HCT116 (cell line): ENCODE measurements around the gene ABCC1. TPM values are rescaled to one million over a fixed set of nuclear protein-coding genes. Genes with fewer than 3 reads are reported as not detected.

Experiments used
- ATAC-seq: fragments of 200-7000 bp; cut with Tn5 transposase; 2 replicates; pipeline ENCODE4 v1.9.1; 2020; ENCODE audit warnings: mild to moderate bottlenecking, moderate library complexity
- BruUV-seq: library from RNA; stranded (reverse); fragments of 400-500 nt; replicated peaks from 2 replicates; lab custom pipeline; 2021; lab: Mats Ljungman, UMichigan
- CTCF ChIA-PET: fragments of 300-600 bp; sonication (Branson Sonifier 250); formaldehyde crosslinking; loops from one replicate; lab custom pipeline; 2021; ENCODE audit warnings: antibody characterized with exemption; lab: Charles Lee
- POLR2A ChIA-PET: fragments of 300-600, 350-600 bp; sonication (Branson Sonifier 250); formaldehyde crosslinking; loops from one replicate; lab custom pipeline; 2021; ENCODE audit warnings: antibody characterized with exemption; lab: Charles Lee
- RAD21 ChIA-PET, 2 experiments: fragments of 300-600 bp; sonication (Branson Sonifier 250); formaldehyde crosslinking; loops; one replicate each; lab custom pipeline; 2023; ENCODE audit warnings: low total read pairs in 2 of 2; ENCODE audit not compliant: uncharacterized antibody in 2 of 2, unreplicated experiment in 2 of 2, low non-redundant PET in 1 of 2; lab: Charles Lee
- DNase-seq: peaks from one replicate; pipeline ENCODE4 v3.0.0-alpha.2; 2010; ENCODE audit warnings: low read depth, low spot score
- H2AFZ ChIP-seq: fragments of 200-600 bp; shearing (Covaris generic), sonication (generic); 2 replicates; pipeline ENCODE4 v1.6.1; 2017; ENCODE audit warnings: low read depth, mixed run types, mixed read lengths, antibody characterized with exemption, low read length; ENCODE audit not compliant: poor library complexity, severe bottlenecking
- H3K27ac ChIP-seq: 2 replicates; pipeline ENCODE4 v1.5.1; 2012; ENCODE audit warnings: low read depth, low read length
- H3K27me3 ChIP-seq: fragments of 200-600 bp; sonication (generic); 2 replicates; pipeline ENCODE4 v1.6.1; 2016; ENCODE audit warnings: mixed run types, low read length, mixed read lengths; ENCODE audit not compliant: insufficient read depth
- H3K36me3 ChIP-seq, 2 experiments: fragments of 200-500 bp in 1 of 2; fragments of 200-600 bp in 1 of 2; sonication (Bioruptor generic) in 1 of 2; sonication (generic) in 1 of 2; 2 replicates each; pipeline versions ENCODE4 v1.5.1 to v1.6.1; 2014 to 2016; ENCODE audit warnings: low read length in 2 of 2, inconsistent platforms in 1 of 2, mixed read lengths in 1 of 2, mixed run types in 1 of 2; ENCODE audit not compliant: insufficient read depth in 2 of 2, control insufficient read depth in 1 of 2
- H3K4me1 ChIP-seq, 2 experiments: fragments of 200-600 bp in 1 of 2; sonication (generic) in 1 of 2; 2 replicates each; pipeline versions ENCODE4 v1.5.1 to v1.6.1; 2012 to 2017; ENCODE audit warnings: low read length in 2 of 2, inconsistent platforms in 1 of 2, mild to moderate bottlenecking in 1 of 2, mixed read lengths in 1 of 2, mixed run types in 1 of 2, moderate library complexity in 1 of 2; ENCODE audit not compliant: insufficient read depth in 2 of 2, control insufficient read depth in 1 of 2
- H3K4me2 ChIP-seq: fragments of 200-600 bp; sonication (generic); 2 replicates; pipeline ENCODE4 v1.6.1; 2017; ENCODE audit warnings: mixed run types, low read length, mixed read lengths
- H3K4me3 ChIP-seq, 2 experiments: fragments of 200-600 bp in 1 of 2; sonication (generic) in 1 of 2; replicated peaks in 1 of 2; 2 replicates each; pipeline ENCODE4 v1.5.1; 2011 to 2016; ENCODE audit warnings: low read length in 2 of 2, control low read depth in 1 of 2, low read depth in 1 of 2, mild to moderate bottlenecking in 1 of 2, mixed read lengths in 1 of 2, mixed run types in 1 of 2
- H3K79me2 ChIP-seq: fragments of 200-600 bp; sonication (generic); 2 replicates; pipeline ENCODE4 v1.6.1; 2017; ENCODE audit warnings: mild to moderate bottlenecking, mixed run types, low read length, moderate library complexity, mixed read lengths; ENCODE audit not compliant: insufficient read depth
- H3K9ac ChIP-seq: fragments of 200-600 bp; sonication (generic); 2 replicates; pipeline ENCODE4 v1.6.1; 2016; ENCODE audit warnings: low read length, mixed read lengths
- H3K9me2 ChIP-seq: fragments of 200-600 bp; sonication (generic), shearing (Covaris generic); 2 replicates; pipeline ENCODE4 v1.6.1; 2017; ENCODE audit warnings: mixed run types, mild to moderate bottlenecking, moderate library complexity; ENCODE audit not compliant: insufficient read depth
- H3K9me3 ChIP-seq, 2 experiments: fragments of 200-500 bp in 1 of 2; fragments of 200-600 bp in 1 of 2; sonication (Bioruptor generic) in 1 of 2; sonication (generic) in 1 of 2; 2 replicates each; pipeline ENCODE4 v1.6.1; 2014 to 2017; ENCODE audit warnings: low read length in 2 of 2, mixed read lengths in 2 of 2, inconsistent platforms in 1 of 2, low read depth in 1 of 2, mild to moderate bottlenecking in 1 of 2, mixed run types in 1 of 2, moderate library complexity in 1 of 2; ENCODE audit not compliant: control insufficient read depth in 1 of 2, insufficient read depth in 1 of 2
- H4K20me1 ChIP-seq: fragments of 200-600 bp; sonication (generic), shearing (Covaris generic); 2 replicates; pipeline ENCODE4 v1.6.1; 2017; ENCODE audit warnings: mixed run types, mild to moderate bottlenecking, moderate library complexity; ENCODE audit not compliant: insufficient read depth
- CEBPB ChIP-seq: IDR thresholded peaks from 2 replicates; pipeline ENCODE4 v1.6.1; 2012; ENCODE audit warnings: low read depth
- EZH2 ChIP-seq: fragments of 200-600 bp; sonication (generic); IDR thresholded peaks from 2 replicates; pipeline ENCODE4 v1.6.1; 2017; ENCODE audit warnings: antibody characterized with exemption, mixed run types
- EZH2phosphoT487 ChIP-seq: fragments of 200-600 bp; IDR thresholded peaks from 2 replicates; pipeline ENCODE4 v1.6.1; 2018; ENCODE audit warnings: antibody characterized with exemption, borderline replicate concordance
- FOSL1 ChIP-seq: IDR thresholded peaks from 2 replicates; pipeline ENCODE4 v1.6.1; 2012; ENCODE audit warnings: low read depth
- POLR2A ChIP-seq: IDR thresholded peaks from 2 replicates; pipeline ENCODE4 v1.7.0; 2011; ENCODE audit warnings: borderline replicate concordance; ENCODE audit not compliant: insufficient read depth, insufficient read length; ENCODE audit errors: extremely low read depth
- POLR2AphosphoS5 ChIP-seq: IDR thresholded peaks from 2 replicates; pipeline ENCODE4 v1.6.1; 2011; ENCODE audit warnings: mild to moderate bottlenecking, low read depth, low read length, moderate library complexity
- RAD21 ChIP-seq: IDR thresholded peaks from 2 replicates; pipeline ENCODE4 v1.6.1; 2012; ENCODE audit warnings: low read depth, mild to moderate bottlenecking
- SP1 ChIP-seq: IDR thresholded peaks from 2 replicates; pipeline ENCODE4 v1.6.1; 2012; ENCODE audit warnings: low read depth
- TCF7L2 ChIP-seq: IDR thresholded peaks from 2 replicates; pipeline ENCODE4 v1.7.0; 2011; ENCODE audit warnings: borderline replicate concordance, inconsistent platforms; ENCODE audit not compliant: insufficient read depth, insufficient read length; ENCODE audit errors: extremely low read depth
- YY1 ChIP-seq: IDR thresholded peaks from 2 replicates; pipeline ENCODE4 v1.6.1; 2011; ENCODE audit warnings: low read length, low read depth, moderate library complexity, mild to moderate bottlenecking; ENCODE audit not compliant: insufficient replicate concordance; ENCODE audit errors: extremely low read depth
- ZFX ChIP-seq: fragments of 450-650 bp; IDR thresholded peaks from 2 replicates; pipeline ENCODE4 v1.6.1; 2017
- intact Hi-C: fragments of 100-400 bp; cut with micrococcal nuclease; formaldehyde crosslinking; loops from 2 replicates; pipeline ENCODE4 v1.10.0; 2022
- total RNA-seq: library from RNA; stranded (reverse); gene quantifications from one replicate; pipeline ENCODE4 v1.2.1, GENCODE V29; 2021; ENCODE audit not compliant: unreplicated experiment
- TF ChIP-seq, protein P1 (sequence below): IDR thresholded peaks from 2 replicates; pipeline ENCODE4 v1.6.1; 2012; ENCODE audit warnings: low read depth

The ABCC1 gene
- total RNA-seq, 1 experiment from 2014 or later, result 61.9 TPM

DNA sequence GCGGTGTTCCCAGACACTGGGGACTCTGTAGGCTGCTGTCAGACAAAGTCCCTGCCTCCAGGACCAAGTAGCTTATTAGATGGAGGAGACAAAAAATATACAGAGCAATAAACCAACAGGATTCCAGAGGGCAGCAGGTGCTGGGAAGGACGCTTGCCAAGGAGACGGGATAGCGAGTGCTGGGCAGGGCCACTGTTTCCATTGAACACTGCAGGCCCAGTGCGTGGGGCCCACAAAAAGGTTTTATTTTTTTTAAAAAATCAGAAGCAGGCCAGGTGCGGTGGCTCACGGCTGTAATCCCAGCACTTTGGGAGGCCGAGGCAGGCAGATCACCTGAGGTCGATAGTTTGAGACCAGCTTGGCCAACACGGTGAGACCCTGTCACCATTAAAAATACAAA lies 189.6 kb downstream of the ABCC1 start:
- Histone ChIP-seq H4K20me1 (no peaks in the 10 kb centered on the region), H3K36me3 (peaks cover 42 to 61% of the 10 kb centered on the region in 2 experiments), H3K4me2 (no peak overlapping the region), H3K9me2 (no peaks in the 10 kb centered on the region), H3K9ac (no peak overlapping the region), H3K9me3 (no peaks in the 10 kb centered on the region), H2AFZ (no peak overlapping the region), H3K79me2 (no peaks in the 10 kb centered on the region; the same call in 1 of the 2 replicates), H3K4me3 (no peak overlapping the region), H3K4me1 (peaks cover 0 to 3% of the 10 kb centered on the region in 2 experiments; a peak in 1 of 4 replicates), H3K27me3 (no peaks in the 10 kb centered on the region), H3K27ac (no peak overlapping the region)
- RAD21 ChIA-PET, result no interaction called here
- intact Hi-C loops, result no loop called here
- no TSS peak for BruUV-seq
- DNase-seq (no peak), ATAC-seq (no peak)
- POLR2A ChIA-PET, result no interaction called here
- no peak for TF ChIP-seq POLR2AphosphoS5
- no peak for TF ChIP-seq POLR2A
- no peak for TF ChIP-seq FOSL1
- TF ChIP-seq RAD21, result no peak
- no peak for TF ChIP-seq ZFX
- TF ChIP-seq EZH2phosphoT487, result no peak
- no peak for TF ChIP-seq SP1
- CTCF ChIA-PET, result no interaction called here

DNA sequence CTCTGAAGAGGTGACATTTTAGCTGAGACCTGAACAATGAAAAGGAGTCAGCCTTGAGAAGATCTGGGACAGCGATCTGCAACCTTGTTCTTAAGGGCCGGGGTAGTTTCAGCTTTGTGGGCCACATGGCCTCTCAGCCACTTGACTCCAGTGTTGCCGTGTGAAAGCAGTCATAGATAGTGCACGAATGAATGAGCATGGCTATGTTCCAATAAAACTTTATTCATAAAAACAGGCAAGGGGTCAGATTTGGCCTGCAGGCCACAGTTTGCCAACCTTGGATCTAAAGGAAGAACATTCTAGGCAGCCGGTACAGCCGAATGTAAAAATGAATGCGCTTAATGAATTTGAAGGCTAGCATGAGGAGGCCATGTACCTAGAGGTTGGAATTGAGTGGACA lies 190.4 kb downstream of the ABCC1 start:
- Histone ChIP-seq H3K27ac (no peak overlapping the region), H3K36me3 (peaks cover 42 to 58% of the 10 kb centered on the region in 2 experiments), H3K4me3 (no peak overlapping the region), H3K4me1 (peaks cover 0 to 8% of the 10 kb centered on the region in 2 experiments; a peak in 1 of 4 replicates), H3K9me3 (no peaks in the 10 kb centered on the region), H3K4me2 (no peak overlapping the region), H3K27me3 (no peaks in the 10 kb centered on the region), H4K20me1 (no peaks in the 10 kb centered on the region), H3K9me2 (no peaks in the 10 kb centered on the region), H3K9ac (no peak overlapping the region), H2AFZ (no peak overlapping the region), H3K79me2 (no peaks in the 10 kb centered on the region; the same call in 1 of the 2 replicates)
- ATAC-seq (no peak), DNase-seq (no peak)
- CTCF ChIA-PET, result no interaction called here
- POLR2A ChIA-PET, result no interaction called here
- RAD21 ChIA-PET, result no interaction called here
- BruUV-seq, result no TSS peak
- TF ChIP-seq SP1 (no peak), CEBPB (no peak), POLR2A (no peak), YY1 (no peak), EZH2phosphoT487 (no peak), EZH2 (no peak), TCF7L2 (no peak), ZFX (no peak)
- TF ChIP-seq, protein P1, sequence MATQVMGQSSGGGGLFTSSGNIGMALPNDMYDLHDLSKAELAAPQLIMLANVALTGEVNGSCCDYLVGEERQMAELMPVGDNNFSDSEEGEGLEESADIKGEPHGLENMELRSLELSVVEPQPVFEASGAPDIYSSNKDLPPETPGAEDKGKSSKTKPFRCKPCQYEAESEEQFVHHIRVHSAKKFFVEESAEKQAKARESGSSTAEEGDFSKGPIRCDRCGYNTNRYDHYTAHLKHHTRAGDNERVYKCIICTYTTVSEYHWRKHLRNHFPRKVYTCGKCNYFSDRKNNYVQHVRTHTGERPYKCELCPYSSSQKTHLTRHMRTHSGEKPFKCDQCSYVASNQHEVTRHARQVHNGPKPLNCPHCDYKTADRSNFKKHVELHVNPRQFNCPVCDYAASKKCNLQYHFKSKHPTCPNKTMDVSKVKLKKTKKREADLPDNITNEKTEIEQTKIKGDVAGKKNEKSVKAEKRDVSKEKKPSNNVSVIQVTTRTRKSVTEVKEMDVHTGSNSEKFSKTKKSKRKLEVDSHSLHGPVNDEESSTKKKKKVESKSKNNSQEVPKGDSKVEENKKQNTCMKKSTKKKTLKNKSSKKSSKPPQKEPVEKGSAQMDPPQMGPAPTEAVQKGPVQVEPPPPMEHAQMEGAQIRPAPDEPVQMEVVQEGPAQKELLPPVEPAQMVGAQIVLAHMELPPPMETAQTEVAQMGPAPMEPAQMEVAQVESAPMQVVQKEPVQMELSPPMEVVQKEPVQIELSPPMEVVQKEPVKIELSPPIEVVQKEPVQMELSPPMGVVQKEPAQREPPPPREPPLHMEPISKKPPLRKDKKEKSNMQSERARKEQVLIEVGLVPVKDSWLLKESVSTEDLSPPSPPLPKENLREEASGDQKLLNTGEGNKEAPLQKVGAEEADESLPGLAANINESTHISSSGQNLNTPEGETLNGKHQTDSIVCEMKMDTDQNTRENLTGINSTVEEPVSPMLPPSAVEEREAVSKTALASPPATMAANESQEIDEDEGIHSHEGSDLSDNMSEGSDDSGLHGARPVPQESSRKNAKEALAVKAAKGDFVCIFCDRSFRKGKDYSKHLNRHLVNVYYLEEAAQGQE, result no peak
- intact Hi-C loops, result no loop called here
